IgD-negative memory B cell (primary cell): ENCODE results near the gene LRRC49. TPM values are rescaled to one million over a fixed set of nuclear protein-coding genes. Genes with fewer than 3 reads are reported as not detected.
"Not testable (repeated sequence)": the region's sequence is repeated elsewhere in the genome, so short reads cannot be mapped to it uniquely, and the experiment has no call there.

ENCODE experiments used
- H3K27ac Mint-ChIP-seq, 3 donors: one replicate each; pipeline ENCODE4 v1.8.0; 2020 to 2022; ENCODE audit warnings: mild to moderate bottlenecking in 3 of 3, mixed read lengths in 3 of 3, moderate library complexity in 1 of 3
- H3K27me3 Mint-ChIP-seq: one replicate; pipeline ENCODE4 v1.8.0; 2021; ENCODE audit warnings: mixed read lengths
- H3K36me3 Mint-ChIP-seq: one replicate; pipeline ENCODE4 v1.8.0; 2020; ENCODE audit warnings: mild to moderate bottlenecking, mixed read lengths
- H3K4me1 Mint-ChIP-seq, 3 donors: one replicate each; pipeline ENCODE4 v1.8.0; 2020 to 2022; ENCODE audit warnings: mixed read lengths in 3 of 3, mild to moderate bottlenecking in 1 of 3
- H3K4me3 Mint-ChIP-seq, 4 donors: one replicate each; pipeline ENCODE4 v1.8.0; 2020 to 2022; ENCODE audit warnings: mild to moderate bottlenecking in 4 of 4, mixed read lengths in 4 of 4, moderate library complexity in 3 of 4
- H3K9me3 Mint-ChIP-seq, 3 donors: one replicate each; pipeline ENCODE4 v1.8.0; 2020 to 2021; ENCODE audit warnings: mixed read lengths in 3 of 3, mild to moderate bottlenecking in 1 of 3
- polyA plus RNA-seq: library from polyadenylated mRNA; unstranded; fragments of 300-500 nt; fragmentation: Illumina TruSeq; gene quantifications from one replicate; pipeline ENCODE4 v1.2.3, GENCODE V29; 2021

Gene LRRC49
- polyA plus RNA-seq, 1 donor from 2014 or later, result not detected

DNA sequence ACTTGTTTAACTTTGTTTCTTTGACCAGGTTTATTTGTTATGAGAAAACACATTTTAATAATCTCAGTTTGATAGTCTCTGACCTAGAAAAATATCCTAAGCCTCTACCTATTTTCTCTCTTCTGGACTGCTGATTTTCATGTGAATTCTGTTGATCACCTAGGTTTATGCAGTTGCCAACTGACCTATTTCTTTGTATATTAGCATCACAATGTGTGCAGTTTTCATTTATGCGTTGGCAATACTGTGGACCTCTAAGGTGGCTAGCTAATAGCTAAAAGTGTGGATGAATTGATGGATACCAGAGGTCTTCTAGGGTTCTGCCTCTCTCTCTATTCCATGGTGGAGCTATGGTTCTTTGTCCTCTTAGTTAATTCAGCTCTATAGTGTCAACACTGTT lies 72.1 kb downstream of the LRRC49 start:
- peaks cover 0 to 4% (median 3%) of the 10 kb centered on the region in 3 donors for H3K9me3 Mint-ChIP-seq

DNA sequence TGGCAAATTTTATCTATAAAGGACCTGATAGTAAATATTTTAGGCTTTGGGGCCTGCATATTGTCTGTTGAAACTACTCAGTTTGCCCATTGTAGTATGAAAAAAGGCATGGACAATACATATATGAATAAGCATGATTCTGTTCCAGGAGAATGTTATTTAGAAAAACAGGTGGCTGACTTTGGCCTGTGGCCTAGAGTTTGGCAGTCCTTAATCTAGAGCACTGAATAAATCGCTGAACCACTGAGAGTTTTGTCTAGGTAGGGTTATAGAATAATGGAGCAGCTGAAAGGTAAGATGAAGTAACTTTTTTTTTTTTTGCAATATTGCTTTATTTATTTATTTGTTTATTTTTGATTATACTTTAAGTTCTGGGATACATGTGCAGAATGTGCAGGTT lies 75.0 kb downstream of the LRRC49 start:
- H3K36me3 Mint-ChIP-seq, result no peaks in the 10 kb centered on the region

More for the DNA sequence above, 72.1 kb downstream of the LRRC49 start:
- Mint-ChIP-seq H3K27ac (no peak overlapping the region), H3K4me1 (no peaks in the 10 kb centered on the region), H3K4me3 (no peak overlapping the region), H3K27me3 (no peaks in the 10 kb centered on the region), H3K36me3 (no peaks in the 10 kb centered on the region)

DNA sequence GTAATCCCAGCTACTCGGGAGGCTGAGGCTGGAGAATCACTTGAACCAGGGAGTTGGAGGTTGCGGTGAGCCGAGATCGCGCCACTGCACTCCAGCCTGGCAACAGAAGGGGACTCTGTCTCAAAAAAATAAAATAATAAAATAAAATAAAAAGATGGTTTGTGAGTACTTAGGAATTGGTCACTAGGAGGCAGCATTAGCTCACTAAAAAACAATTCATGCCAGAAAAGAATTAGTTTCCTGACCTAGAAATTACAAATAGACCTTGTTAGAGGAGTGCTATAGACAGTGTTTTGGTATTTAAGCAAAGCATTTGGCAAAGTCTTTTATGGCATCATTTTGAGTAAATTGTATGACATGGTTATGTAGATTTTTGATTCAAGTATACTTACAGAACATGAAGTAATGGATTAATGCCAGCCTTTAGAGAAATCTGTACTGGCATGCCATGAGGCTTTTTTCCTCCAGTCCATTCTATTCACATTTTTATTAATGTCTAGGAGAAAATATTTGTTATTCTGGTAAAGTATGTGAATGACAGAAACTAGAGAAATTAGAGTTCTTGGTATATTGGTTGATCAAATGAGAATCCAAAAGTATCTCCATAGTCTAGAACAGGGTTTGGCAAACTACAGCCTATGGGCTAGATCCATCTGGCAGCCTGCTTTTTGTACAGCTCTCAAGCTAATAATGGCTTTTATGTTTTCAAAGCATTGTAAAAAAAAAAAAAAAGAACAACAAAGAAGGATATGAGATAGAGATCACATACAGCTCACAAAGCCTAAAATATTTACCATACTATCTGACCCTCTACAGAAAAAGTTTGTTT lies 81.6 kb downstream of the LRRC49 start:
- Mint-ChIP-seq H3K27ac (no peak overlapping the region), H3K9me3 (peaks cover under 1 to 5% (median 2%) of the 10 kb centered on the region in 3 donors), H3K4me3 (no peak overlapping the region), H3K27me3 (no peaks in the 10 kb centered on the region), H3K4me1 (no peaks in the 10 kb centered on the region), H3K36me3 (no peaks in the 10 kb centered on the region)

More for the DNA sequence above, 75.0 kb downstream of the LRRC49 start:
- Mint-ChIP-seq H3K4me3 (no peak overlapping the region), H3K4me1 (no peaks in the 10 kb centered on the region), H3K27ac (no peak overlapping the region), H3K9me3 (peaks cover 0 to 4% (median 0%) of the 10 kb centered on the region in 3 donors), H3K27me3 (no peaks in the 10 kb centered on the region)

DNA sequence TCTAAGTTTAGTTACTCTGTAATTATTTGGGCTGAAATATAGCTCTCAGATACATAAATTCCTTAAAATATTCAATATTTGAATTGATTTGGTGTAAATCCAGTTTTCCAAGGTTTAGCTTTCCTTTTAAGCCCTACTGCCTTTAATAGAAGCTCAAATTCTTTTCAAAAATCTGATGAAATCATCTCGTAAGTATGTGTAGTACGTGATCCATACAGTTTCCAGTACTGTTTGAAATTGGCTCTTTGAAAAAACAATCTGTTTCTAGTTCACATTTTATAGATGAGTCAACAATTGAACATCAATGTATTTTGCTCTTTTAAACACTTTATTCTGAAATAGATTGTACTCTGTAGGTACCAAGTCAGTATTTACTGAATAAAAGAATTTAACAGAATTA lies 84.2 kb downstream of the LRRC49 start:
- Mint-ChIP-seq H3K9me3 (peaks cover 2 to 5% (median 2%) of the 10 kb centered on the region in 3 donors), H3K4me1 (no peaks in the 10 kb centered on the region), H3K27me3 (no peaks in the 10 kb centered on the region), H3K27ac (no peak overlapping the region), H3K4me3 (no peak overlapping the region), H3K36me3 (no peaks in the 10 kb centered on the region)

DNA sequence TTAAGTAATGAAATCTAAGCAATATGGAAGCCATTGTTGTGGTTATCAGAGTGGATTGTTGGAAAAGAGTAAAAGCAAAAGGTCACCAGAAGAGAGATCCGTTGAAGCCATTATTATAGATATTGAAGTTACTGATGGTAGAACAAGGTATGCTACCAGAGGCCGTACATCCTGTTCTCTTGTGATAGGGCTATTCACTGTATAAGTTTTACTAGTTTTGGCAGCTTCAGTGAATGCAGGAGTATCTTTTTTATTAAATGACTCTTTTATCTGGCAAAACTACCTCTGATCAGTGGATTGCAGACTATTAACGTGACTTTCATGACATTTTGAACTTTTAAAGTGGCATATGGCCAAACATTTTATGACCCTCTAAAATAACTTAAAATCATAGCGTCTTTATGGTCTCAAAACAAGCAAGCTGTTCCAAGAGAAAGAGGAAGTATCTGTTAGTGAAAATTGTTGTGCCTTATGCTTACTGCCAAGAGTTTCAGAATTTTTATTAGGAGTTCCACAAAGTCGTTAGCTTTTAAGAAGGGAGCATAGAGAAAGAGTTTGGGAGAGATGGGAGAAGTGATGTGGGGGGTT lies 102.9 kb downstream of the LRRC49 start:
- H3K27me3 Mint-ChIP-seq, result no peaks in the 10 kb centered on the region
- peaks cover 4% of the 10 kb centered on the region for H3K36me3 Mint-ChIP-seq
- H3K4me3 Mint-ChIP-seq, result no peak overlapping the region
- H3K27ac Mint-ChIP-seq, result no peak overlapping the region
- peaks cover 4 to 20% (median 14%) of the 10 kb centered on the region in 3 donors for H3K9me3 Mint-ChIP-seq
- peaks cover 0 to 2% (median 0%) of the 10 kb centered on the region in 3 donors for H3K4me1 Mint-ChIP-seq

DNA sequence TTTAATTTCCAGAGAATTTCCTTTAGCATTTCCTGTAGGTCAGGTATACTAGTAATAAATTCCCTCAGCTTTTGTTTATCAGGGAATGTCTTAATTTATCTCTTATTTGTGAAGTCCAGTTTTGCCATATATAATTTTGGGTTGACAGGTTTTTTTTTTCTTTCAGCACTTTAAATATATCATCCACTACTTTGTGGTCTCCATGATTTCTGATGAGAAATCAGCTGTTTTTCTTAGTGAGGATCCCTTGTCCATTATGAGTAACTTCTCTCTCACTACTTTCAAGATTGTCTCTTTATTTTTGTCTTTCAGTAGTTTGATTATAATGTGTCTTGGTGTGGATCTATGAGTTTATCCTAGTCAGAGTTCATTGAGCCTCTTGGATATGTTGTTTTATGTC lies 105.7 kb downstream of the LRRC49 start:
- no peaks in the 10 kb centered on the region for H3K27me3 Mint-ChIP-seq
- peaks cover 4% of the 10 kb centered on the region for H3K36me3 Mint-ChIP-seq
- H3K4me1 Mint-ChIP-seq, result peaks cover 0 to 2% (median 0%) of the 10 kb centered on the region in 3 donors
- H3K9me3 Mint-ChIP-seq, result peaks cover 4 to 14% (median 14%) of the 10 kb centered on the region in 3 donors
- no peak overlapping the region for H3K4me3 Mint-ChIP-seq
- H3K27ac Mint-ChIP-seq, result no peak overlapping the region

DNA sequence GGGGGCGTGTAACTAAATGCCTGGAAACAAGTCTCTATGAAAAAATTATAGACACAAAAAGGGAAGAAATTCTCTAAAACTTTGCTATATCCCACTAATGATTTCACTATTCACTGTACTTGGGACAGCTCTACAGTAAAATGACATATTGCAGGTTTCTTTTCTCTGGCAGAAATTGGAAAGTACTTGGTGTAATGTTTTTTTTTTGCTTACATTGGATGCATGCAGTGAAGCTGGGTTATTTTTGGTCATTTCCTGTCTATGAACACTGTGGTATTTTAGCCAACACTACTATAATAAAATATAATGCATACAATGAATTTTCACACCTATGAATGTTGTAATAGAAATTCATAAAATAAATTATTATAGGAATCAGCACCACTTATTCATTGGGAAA lies 109.7 kb downstream of the LRRC49 start:
- no peak overlapping the region for H3K4me3 Mint-ChIP-seq
- H3K9me3 Mint-ChIP-seq, result peaks cover 4 to 14% (median 12%) of the 10 kb centered on the region in 3 donors
- H3K27me3 Mint-ChIP-seq, result peaks cover 2% of the 10 kb centered on the region
- no peak overlapping the region for H3K27ac Mint-ChIP-seq
- H3K4me1 Mint-ChIP-seq, result no peaks in the 10 kb centered on the region
- peaks cover 4% of the 10 kb centered on the region for H3K36me3 Mint-ChIP-seq

DNA sequence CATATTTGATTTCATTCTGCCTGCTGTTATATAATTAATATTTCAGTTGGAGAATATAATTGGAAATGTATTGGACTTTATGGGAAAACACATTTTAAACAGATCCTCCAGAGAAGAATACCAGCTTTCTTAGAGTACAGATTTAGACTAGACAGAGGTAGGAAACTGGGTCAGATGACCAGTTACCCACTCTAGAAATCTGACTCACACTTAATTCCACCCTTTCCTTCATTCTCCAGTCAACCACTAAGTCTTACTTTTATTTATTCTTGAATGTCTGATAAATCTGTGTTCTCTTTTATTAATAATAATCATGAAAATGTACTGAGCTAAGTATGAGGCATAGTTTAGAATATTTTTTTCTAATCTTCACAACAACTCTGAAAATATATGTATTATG lies 110.7 kb downstream of the LRRC49 start:
- H3K27me3 Mint-ChIP-seq, result peaks cover 2% of the 10 kb centered on the region
- H3K9me3 Mint-ChIP-seq, result peaks cover 4 to 11% (median 10%) of the 10 kb centered on the region in 3 donors

DNA sequence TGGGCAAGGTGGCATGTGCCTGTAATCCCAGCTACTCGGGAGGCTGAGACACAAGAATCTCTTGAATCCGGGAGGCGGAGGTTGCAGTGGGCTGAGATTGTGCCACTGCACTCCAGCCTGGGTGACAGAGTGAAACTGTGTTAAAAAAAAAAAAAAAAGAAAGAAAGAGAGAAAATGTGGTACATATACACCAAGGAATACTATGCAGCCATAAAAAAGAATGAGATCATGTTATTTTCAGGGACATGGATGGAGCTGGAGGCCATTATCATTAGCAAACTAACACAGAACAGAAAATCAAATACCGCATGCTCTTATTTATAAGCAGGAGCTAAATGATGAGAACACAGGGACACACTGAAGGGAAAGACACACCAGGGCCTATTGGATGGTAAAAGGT lies 111.9 kb downstream of the LRRC49 start:
- H3K36me3 Mint-ChIP-seq, H3K4me3 Mint-ChIP-seq, H3K4me1 Mint-ChIP-seq, H3K9me3 Mint-ChIP-seq, H3K27ac Mint-ChIP-seq, H3K27me3 Mint-ChIP-seq: not testable (repeated sequence)

More for the DNA sequence above, 110.7 kb downstream of the LRRC49 start:
- Mint-ChIP-seq H3K36me3 (peaks cover 4% of the 10 kb centered on the region), H3K4me3 (no peak overlapping the region), H3K27ac (no peak overlapping the region), H3K4me1 (no peaks in the 10 kb centered on the region)

DNA sequence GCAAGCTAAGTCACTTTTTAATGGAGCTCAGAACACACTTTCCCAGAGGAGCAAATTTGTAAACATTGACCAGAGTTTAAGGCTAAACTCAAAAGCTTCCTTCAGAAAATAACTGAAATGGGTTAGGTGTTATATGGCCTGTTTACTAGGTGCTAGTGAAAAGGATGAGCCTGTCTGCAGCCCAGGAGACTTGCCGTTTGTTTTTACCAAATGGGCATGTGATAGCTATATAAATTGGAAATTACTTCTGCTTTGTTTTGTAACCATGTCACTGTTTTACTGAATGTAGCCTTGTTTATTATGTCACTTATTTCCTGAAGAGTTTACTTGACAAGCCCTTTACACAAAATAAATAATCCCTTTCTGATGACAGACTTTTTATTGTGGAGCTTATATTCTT lies 113.3 kb downstream of the LRRC49 start:
- Mint-ChIP-seq H3K36me3 (no peaks in the 10 kb centered on the region), H3K9me3 (peaks cover 0 to 2% (median 0%) of the 10 kb centered on the region in 3 donors), H3K27me3 (peaks cover 2% of the 10 kb centered on the region), H3K4me3 (no peak overlapping the region), H3K4me1 (no peaks in the 10 kb centered on the region), H3K27ac (no peak overlapping the region)

DNA sequence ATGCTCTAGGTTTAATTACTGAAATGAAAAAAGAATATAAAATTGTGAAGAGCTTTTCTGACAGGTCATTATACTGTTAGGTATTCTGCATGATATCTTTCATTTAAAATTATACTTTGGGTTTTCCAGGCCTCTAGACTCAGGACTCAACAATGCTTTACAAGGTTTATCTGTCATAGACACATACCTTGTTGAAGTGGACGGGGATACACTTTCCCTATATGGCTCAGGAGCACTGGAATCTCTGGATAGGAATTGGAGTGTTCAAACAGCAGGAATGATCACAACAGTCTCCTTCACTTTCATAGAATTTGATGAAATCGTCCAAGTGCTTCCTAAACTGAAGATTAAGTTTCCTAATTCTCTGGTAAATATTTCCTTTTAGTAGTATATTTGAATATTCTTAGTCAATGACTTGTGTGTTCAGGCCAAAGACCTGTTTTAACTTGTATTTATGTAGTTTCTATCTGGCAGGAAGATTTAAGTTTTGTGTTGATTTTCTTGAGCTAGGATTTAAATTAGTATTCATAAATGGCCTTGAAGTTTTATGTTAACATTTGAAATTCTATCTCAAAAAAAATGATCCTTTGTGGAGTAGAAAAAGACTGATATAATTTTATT lies 115.7 kb downstream of the LRRC49 start:
- H3K9me3 Mint-ChIP-seq, result no peaks in the 10 kb centered on the region
- H3K27me3 Mint-ChIP-seq, result peaks cover 2% of the 10 kb centered on the region
- H3K27ac Mint-ChIP-seq, result no peak overlapping the region
- H3K36me3 Mint-ChIP-seq, result no peaks in the 10 kb centered on the region
- no peaks in the 10 kb centered on the region for H3K4me1 Mint-ChIP-seq
- no peak overlapping the region for H3K4me3 Mint-ChIP-seq

DNA sequence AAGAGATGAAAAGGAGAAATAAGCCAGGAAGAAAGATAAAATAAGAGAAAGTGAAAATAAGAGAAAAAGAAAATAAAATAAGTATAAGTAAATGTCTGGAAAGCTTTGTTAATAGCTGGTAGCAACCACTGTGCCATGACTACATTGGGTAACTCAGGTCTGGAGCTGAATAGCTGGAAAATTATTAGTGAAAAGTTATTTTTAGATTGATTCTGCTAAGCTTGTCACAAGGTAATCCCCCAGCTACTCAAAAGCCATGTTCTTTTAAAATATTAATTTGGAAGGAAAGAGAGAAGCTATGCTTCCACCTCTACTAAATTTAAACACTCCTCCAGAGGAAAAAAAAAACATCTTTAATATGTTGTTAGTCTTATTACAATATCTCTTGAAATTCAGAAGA lies 117.8 kb downstream of the LRRC49 start:
- Mint-ChIP-seq H3K4me3 (no peak overlapping the region), H3K9me3 (no peaks in the 10 kb centered on the region), H3K27me3 (no peaks in the 10 kb centered on the region), H3K36me3 (peaks cover 1% of the 10 kb centered on the region), H3K27ac (no peak overlapping the region), H3K4me1 (no peaks in the 10 kb centered on the region)

DNA sequence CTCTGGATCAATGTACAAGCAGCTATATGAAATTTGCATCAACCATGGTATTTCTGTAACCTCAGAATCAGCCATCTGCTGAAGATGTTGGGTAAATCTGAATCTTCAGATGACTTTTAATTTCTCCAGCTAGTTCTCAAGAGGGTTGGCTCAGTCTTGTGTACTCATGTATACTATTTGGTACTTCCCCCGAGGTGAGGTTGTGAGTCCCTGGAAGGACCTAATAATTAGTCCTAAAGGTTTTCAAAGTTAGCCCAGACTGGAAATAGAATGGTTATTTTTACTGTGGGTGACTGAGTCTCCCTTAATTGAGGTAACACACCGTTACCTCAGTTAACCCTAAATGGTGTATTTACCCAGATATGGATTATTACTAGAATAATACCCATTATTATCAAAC lies 118.4 kb downstream of the LRRC49 start:
- Mint-ChIP-seq H3K9me3 (no peaks in the 10 kb centered on the region), H3K36me3 (peaks cover 1% of the 10 kb centered on the region), H3K27me3 (no peaks in the 10 kb centered on the region), H3K27ac (no peak overlapping the region), H3K4me3 (no peak overlapping the region), H3K4me1 (no peaks in the 10 kb centered on the region)

DNA sequence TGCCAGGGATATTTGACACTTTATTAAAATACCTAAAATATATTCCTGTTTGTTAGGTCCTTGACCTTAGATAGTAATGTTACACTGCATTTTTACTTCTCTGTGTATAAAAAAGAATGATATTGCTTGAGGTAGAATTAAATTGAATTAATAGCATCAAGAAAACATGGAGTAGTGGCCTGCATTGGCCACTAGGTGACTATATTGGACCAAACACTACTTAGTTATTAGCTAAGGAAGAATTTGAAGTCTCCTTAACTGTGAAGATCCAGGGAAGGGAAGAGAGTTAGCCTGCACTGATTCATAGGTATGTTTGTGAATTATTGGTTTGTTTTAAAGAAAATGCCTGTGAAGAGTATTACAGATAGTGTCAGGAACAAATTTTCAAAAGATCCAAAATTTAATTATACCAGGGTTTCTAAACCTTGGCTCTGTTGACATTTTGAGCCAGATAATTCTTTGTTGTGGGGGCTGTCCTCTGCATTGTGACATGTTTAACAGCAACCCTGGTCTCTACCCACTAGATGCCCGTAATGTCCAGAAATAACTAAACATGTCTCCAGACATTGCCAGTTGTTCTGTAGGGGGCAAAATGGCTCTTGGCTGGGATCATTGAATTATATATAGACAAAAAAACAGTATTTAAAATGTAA lies 119.0 kb downstream of the LRRC49 start:
- H3K4me1 Mint-ChIP-seq, result no peaks in the 10 kb centered on the region
- H3K36me3 Mint-ChIP-seq, result peaks cover 1% of the 10 kb centered on the region
- no peaks in the 10 kb centered on the region for H3K27me3 Mint-ChIP-seq
- no peaks in the 10 kb centered on the region for H3K9me3 Mint-ChIP-seq
- H3K27ac Mint-ChIP-seq, result no peak overlapping the region
- no peak overlapping the region for H3K4me3 Mint-ChIP-seq

DNA sequence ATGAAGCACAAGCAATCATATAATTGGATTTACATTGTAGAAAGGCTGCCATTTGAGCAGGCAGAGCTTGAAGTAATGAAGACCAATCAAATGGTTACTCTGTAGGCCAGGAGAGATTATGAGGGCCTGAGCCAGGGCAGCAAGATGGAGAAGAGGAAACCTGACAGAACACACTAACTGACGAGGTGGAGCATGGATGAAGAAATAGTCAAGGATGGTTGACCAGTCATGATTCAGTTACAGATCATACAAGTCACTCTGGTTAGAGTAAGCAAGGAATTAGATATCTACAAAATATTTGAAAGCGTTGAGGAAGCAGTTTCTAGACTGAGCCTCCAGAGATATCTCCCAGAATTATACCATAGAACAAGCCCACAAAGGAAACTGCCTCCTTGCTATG lies 120.8 kb downstream of the LRRC49 start:
- Mint-ChIP-seq H3K4me3 (no peak overlapping the region), H3K36me3 (peaks cover 1% of the 10 kb centered on the region), H3K9me3 (peaks cover 0 to 1% (median 0%) of the 10 kb centered on the region in 3 donors), H3K4me1 (no peaks in the 10 kb centered on the region), H3K27ac (no peak overlapping the region), H3K27me3 (no peaks in the 10 kb centered on the region)
